GM20000 (cell line): Measurements from ENCODE around the gene CTRB1.

Experiments
- DNase-seq: peaks from one replicate; pipeline ENCODE4 v3.0.0; 2012; ENCODE audit warnings: low spot score
- CTCF ChIP-seq: IDR thresholded peaks from 2 replicates; pipeline ENCODE4 v1.5.1; 2012; ENCODE audit warnings: mild to moderate bottlenecking, control low read depth; ENCODE audit errors: extremely low read depth, missing control alignments

Gene CTRB1

GRCh38 chr16:75218256-75219076 is at the start of gene CTRB1:
Gene CTRB1 (plus strand): TSS chr16:75218988. CDS start chr16:75219008, 20 bp downstream.
- TF ChIP-seq CTCF = no peak
- DNase-seq = peak; percentile 65

GRCh38 chr16:75169899-75170405 is 48.8 kb upstream of the CTRB1 start:
- DNase-seq = no peak
- no peak for TF ChIP-seq CTCF

- DNase-seq = no peak
- no peak for TF ChIP-seq CTCF
Observed at GRCh38 chr16:75172578-75172977, 46.2 kb upstream of the CTRB1 start.

- TF ChIP-seq CTCF = no peak
- no peak for DNase-seq
Observed at GRCh38 chr16:75175074-75175473, 43.7 kb upstream of the CTRB1 start.

GRCh38 chr16:75176926-75177325 is 41.9 kb upstream of the CTRB1 start:
- no peak for DNase-seq
- no peak for TF ChIP-seq CTCF

GRCh38 chr16:75179208-75179607 is 39.6 kb upstream of the CTRB1 start:
- no peak for TF ChIP-seq CTCF

GRCh38 chr16:75181630-75182029 is 37.2 kb upstream of the CTRB1 start:
- TF ChIP-seq CTCF = no peak
- no peak for DNase-seq

More at GRCh38 chr16:75179208-75179607, 39.6 kb upstream of the CTRB1 start:
- no peak for DNase-seq
